Gastrocnemius medialis (tissue), 4 donors: ENCODE results near the gene SH3GL1. TPM values are rescaled to one million over a fixed set of nuclear protein-coding genes. Genes with fewer than 3 reads are reported as not detected.

Experiments used
- ATAC-seq, 2 donors: fragments of 150-250 bp; one replicate each; pipeline ENCODE4 v1.9.1; 2016
- DNase-seq, 2 donors: peaks; one replicate each; pipeline ENCODE4 v3.0.0-alpha.2; 2019
- H3K27ac ChIP-seq, 4 donors: fragments of 200-600 bp; sonication (generic); 1 replicate in 1 of 4; 2 replicates in 3 of 4; pipeline ENCODE4 v1.5.1; 2016 to 2018; ENCODE audit warnings: mild to moderate bottlenecking in 2 of 4, moderate library complexity in 1 of 4
- H3K27me3 ChIP-seq, 3 donors: fragments of 200-600 bp; sonication (generic) in 2 of 3; 1 replicate in 1 of 3; 2 replicates in 2 of 3; pipeline versions ENCODE4 v1.5.1 to v1.6.0; 2016 to 2019; ENCODE audit warnings: mild to moderate bottlenecking in 1 of 3, moderate library complexity in 1 of 3
- H3K36me3 ChIP-seq, 2 donors: fragments of 200-600 bp; sonication (generic) in 1 of 2; one replicate each; pipeline ENCODE4 v1.5.1; 2017 to 2018
- H3K4me1 ChIP-seq, 2 donors: fragments of 200-600 bp; sonication (generic) in 1 of 2; one replicate each; pipeline ENCODE4 v1.5.1; 2016 to 2017; ENCODE audit warnings: mild to moderate bottlenecking in 2 of 2
- H3K4me3 ChIP-seq, 4 donors: fragments of 200-600 bp; sonication (generic) in 3 of 4; 1 replicate in 1 of 4; 2 replicates in 3 of 4; pipeline ENCODE4 v1.5.1; 2016 to 2019; ENCODE audit warnings: mild to moderate bottlenecking in 2 of 4
- H3K9me3 ChIP-seq, 3 donors: fragments of 200-600 bp; sonication (generic) in 2 of 3; 1 replicate in 1 of 3; 2 replicates in 2 of 3; pipeline ENCODE4 v1.5.1; 2016 to 2019
- CTCF ChIP-seq, 5 experiments: fragments of 450-650 bp in 3 of 5; fragments of 200-600 bp in 2 of 5; sonication (generic) in 2 of 5; IDR thresholded peaks in 4 of 5; conservative IDR thresholded peaks in 1 of 5; 1 replicate in 4 of 5; 2 replicates in 1 of 5; pipeline ENCODE4 v1.5.1; 2016 to 2019; ENCODE audit warnings: antibody characterized with exemption in 5 of 5, mild to moderate bottlenecking in 3 of 5, moderate library complexity in 3 of 5
- POLR2A ChIP-seq, 2 donors: fragments of 450-650 bp; IDR thresholded peaks; one replicate each; pipeline ENCODE4 v1.6.1; 2017; ENCODE audit warnings: antibody characterized with exemption in 2 of 2, mild to moderate bottlenecking in 2 of 2, moderate library complexity in 2 of 2
- in situ Hi-C, 4 donors: fragments of 200-750 bp; cut with MboI; loops; one replicate each; pipeline versions ENCODE4 v1.15.0 to v1.8.0; 2017; ENCODE audit warnings: low sequenced_read_pairs in 4 of 4
- intact Hi-C: fragments of 100-400 bp; cut with DNase I; formaldehyde crosslinking; loops from one replicate; pipeline ENCODE4 v1.15.1; 2023; ENCODE audit warnings: low total_unique reads
- total RNA-seq, 4 donors: library from RNA; depleted of rRNA; stranded (reverse); fragments of >200 nt; gene quantifications; one replicate each; pipeline versions ENCODE4 v1.1.0 to v1.2.3, GENCODE V29; 2016

Gene SH3GL1
- total RNA-seq, 4 donors from 2014 or later, result 11.6 to 19.4 (median 15.8) TPM

DNA sequence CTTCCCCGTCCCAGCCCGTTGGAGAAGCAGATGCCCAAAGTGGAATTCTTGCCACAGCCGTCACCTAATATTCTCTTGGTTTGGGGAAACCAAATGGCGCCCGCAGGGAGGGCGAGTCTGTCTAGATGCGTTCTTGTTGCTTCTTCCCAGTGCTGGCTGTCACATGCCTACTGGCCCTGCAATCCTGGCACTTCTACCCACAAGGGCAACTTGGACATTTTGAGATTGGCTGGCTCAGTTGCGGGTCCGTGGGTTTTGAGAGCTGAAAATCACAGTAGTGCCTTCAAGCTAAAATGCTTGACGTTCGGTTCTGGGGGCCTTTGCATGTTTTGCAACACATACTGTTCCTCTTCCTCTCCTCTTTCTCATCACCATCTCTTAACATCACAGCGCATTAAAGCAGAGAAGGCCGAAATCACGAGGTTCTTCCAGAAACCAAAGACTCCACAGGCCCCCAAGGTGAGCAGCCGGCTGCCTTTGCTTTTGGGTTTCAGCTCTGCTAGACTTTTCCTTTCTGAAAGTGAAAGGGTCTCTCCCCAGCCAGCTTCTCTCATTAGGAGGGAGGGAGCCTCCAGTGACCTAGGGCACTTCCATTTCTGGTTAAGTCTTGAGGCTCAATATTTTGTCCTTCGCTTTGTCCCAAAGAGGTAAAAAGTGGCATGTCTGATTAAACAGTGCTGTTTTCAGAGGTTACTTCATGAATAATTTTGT lies 23.2 kb upstream of the SH3GL1 start:
- Histone ChIP-seq H3K27ac (no peak overlapping the region), H3K36me3 (peaks cover 0 to 13% of the 10 kb centered on the region in 2 donors), H3K27me3 (no peaks in the 10 kb centered on the region), H3K4me1 (no peaks in the 10 kb centered on the region), H3K9me3 (no peaks in the 10 kb centered on the region), H3K4me3 (no peak overlapping the region)
- ATAC-seq (no peak), DNase-seq (no peak)
- TF ChIP-seq CTCF (IDR thresholded peaks at IDR 0.05 in 4 of 5, conservative IDR thresholded peaks at IDR 0.05 in 1 of 5), result no peak
- TF ChIP-seq POLR2A (IDR thresholded peaks at IDR 0.05), result no peak
- intact Hi-C loops, result no loop called here
- in situ Hi-C loops, result loop anchor here in 1 of 4 donors (25.0 kb wide), 1 partner anchor 161 kb away; no protein-coding TSS in a partner anchor

DNA sequence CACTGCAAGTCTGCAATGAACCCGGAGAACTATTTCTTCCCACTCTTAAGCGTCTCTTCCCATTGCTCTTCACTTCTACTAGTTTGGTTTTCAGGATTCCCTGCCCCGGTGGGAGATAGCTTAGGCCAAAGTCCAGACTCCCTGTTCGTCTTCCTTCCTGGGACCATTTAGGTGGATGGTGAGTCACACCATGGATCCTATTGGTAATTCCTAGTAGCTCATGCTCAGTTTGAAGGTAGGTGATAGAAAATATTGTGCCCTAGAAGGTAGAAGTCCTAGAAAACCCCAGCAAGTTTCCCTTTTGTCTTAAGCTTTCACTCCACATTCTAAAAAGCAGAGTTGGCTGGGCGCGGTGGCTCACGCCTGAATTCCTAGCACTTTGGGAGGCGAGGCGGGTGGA lies 15.9 kb upstream of the SH3GL1 start:
- intact Hi-C loops (no loop called here), in situ Hi-C loops (loop anchor here in 1 of 4 donors (25.0 kb wide), 1 partner anchor 154 kb away; no protein-coding TSS in a partner anchor)
- H3K36me3 ChIP-seq, result peaks cover 0 to 12% of the 10 kb centered on the region in 2 donors
- TF ChIP-seq CTCF (IDR thresholded peaks at IDR 0.05 in 4 of 5, conservative IDR thresholded peaks at IDR 0.05 in 1 of 5) (no peak), POLR2A (IDR thresholded peaks at IDR 0.05) (no peak)
- H3K27me3 ChIP-seq, result no peaks in the 10 kb centered on the region
- H3K4me3 ChIP-seq, result no peak overlapping the region
- no peaks in the 10 kb centered on the region for H3K9me3 ChIP-seq
- H3K4me1 ChIP-seq, result peaks cover 0 to 9% of the 10 kb centered on the region in 2 donors
- DNase-seq (no peak), ATAC-seq (no peak)
- H3K27ac ChIP-seq, result no peak overlapping the region

- Histone ChIP-seq H3K4me3 (no peak overlapping the region), H3K36me3 (peaks cover 0 to 12% of the 10 kb centered on the region in 2 donors), H3K27ac (no peak overlapping the region), H3K9me3 (no peaks in the 10 kb centered on the region), H3K4me1 (peaks cover 0 to 9% of the 10 kb centered on the region in 2 donors), H3K27me3 (no peaks in the 10 kb centered on the region)
- no peak for ATAC-seq
- TF ChIP-seq POLR2A (IDR thresholded peaks at IDR 0.05), result no peak
- no peak for TF ChIP-seq CTCF (IDR thresholded peaks at IDR 0.05 in 4 of 5, conservative IDR thresholded peaks at IDR 0.05 in 1 of 5)
- in situ Hi-C loops, result loop anchor here in 1 of 4 donors (25.0 kb wide), 1 partner anchor 153 kb away; no protein-coding TSS in a partner anchor
- DNase-seq, result no peak
- intact Hi-C loops, result no loop called here
Measured at GRCh38 chr19:4415352-4415751, 15.0 kb upstream of the SH3GL1 start.

DNA sequence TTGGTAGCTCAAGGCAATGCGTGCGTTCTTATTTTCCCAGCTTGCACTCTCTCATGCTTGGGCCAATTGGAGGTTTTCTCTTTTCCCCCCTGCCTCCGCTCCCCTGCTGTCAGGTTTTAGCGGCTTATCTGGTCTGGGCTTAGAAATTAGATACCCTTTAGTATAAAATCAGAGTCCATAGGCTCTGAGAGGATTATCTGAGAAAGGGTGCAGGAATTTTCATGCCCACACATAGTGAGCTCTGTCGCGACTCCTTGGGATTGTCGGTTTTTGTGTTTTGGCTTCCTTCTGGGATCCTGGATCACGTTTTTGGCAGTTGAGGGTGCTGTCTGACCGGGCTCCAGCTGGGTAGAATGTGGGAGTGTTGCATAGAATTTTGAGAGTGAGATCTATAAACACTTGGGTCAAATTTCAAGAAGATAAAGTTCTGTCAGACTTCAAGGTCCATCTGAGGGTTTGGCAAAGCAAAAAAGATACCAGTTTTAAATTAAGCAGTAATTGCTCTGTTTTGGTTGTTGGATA lies 14.5 kb upstream of the SH3GL1 start:
- no peak for ATAC-seq
- H3K27ac ChIP-seq, result no peak overlapping the region
- H3K36me3 ChIP-seq, result peaks cover 0 to 12% of the 10 kb centered on the region in 2 donors
- in situ Hi-C loops, result loop anchor here in 1 of 4 donors (25.0 kb wide), 1 partner anchor 153 kb away; no protein-coding TSS in a partner anchor
- TF ChIP-seq POLR2A (IDR thresholded peaks at IDR 0.05) (no peak), CTCF (IDR thresholded peaks at IDR 0.05 in 4 of 5, conservative IDR thresholded peaks at IDR 0.05 in 1 of 5) (no peak)
- no peaks in the 10 kb centered on the region for H3K27me3 ChIP-seq
- H3K4me3 ChIP-seq, result no peak overlapping the region
- H3K4me1 ChIP-seq, result peaks cover 0 to 9% of the 10 kb centered on the region in 2 donors
- H3K9me3 ChIP-seq, result no peaks in the 10 kb centered on the region
- intact Hi-C loops, result no loop called here
- DNase-seq, result no peak
